Measurements from ENCODE around the gene FAM89A.

Gene FAM89A

DNA sequence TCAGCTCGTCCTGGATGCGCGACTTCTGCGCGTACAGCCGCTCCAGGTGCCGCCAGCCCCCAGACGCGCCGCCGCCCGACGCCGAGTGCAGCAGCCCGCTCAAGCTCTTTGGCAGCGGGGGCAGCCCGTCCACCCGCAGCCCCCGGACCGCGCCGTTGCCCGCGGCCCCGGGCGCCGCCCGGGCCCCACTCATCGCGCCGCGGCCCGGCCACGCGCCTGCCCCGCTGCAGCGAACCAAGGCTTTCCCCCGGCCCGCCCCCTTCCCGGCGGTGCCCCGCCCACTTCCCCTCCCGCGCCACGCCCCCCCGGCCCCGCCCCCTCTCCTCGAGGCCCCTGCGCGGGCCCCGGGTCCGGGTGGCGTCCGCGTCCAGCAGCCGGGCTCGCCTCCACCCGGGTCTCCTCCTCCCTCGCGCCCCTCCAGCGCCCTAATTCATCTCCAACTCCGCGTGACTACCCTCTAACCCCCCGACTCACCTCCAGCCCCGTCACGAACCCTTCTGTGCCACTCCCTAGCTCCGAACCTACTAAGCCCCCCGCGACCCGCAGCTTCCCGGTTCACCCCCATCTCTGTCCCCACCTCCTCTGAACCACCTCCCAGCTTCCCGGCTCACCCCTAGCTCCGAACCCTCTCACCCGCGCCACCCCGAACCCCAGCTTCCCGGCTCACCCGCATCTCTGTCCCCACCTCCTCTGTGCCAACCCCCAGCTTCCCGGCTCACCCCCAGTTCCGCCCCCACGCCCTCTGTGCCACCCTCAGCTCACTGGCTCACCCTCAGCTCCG, at the start of gene FAM89A:
Gene FAM89A, minus strand, starts transcription at position 236 of the 781 bp plus-strand sequence. Its CDS starts 43 bp downstream, at position 193.
- DNase-seq = peak; percentile 41 to 52

DNA sequence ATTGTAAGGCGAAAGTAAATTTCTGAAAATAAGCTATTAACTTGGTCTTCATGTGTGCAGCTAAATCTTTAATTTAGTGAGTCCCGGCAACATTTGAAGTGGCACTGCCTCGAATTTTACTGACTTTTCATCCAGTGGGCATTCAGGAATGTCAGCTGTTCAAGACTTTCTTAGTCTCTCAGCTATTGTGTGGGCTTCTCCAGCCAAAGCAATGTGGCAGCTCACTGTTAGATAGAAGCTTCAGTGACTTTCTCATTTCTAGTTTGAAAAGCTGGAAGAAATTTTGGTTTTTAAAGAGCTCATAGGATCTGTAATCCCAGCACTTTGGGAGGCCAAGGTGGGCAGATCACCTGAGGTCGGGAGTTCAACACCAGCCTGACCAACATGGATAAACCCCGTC, 44.3 kb upstream of the FAM89A start:
- DNase-seq = no peak

DNA sequence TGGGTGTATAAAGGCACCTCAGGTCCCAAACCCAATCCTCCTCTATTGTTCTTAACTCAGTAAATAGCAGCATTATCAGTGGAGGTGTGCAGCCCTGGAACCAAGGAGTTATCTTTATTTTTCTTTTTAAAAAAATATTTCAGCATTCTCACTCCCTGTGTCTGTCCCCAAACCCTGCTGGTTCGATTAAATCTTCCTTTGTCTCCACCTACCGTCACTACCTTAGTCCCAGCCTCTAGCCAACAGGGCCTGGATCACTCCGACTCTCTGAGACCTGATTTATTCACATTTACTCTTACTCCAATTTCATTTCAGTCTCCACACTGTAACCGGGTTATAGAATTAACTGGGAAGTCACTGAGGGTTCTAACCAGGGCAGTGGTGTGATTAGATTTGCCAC, 39.1 kb upstream of the FAM89A start:
- no peak for DNase-seq

DNA sequence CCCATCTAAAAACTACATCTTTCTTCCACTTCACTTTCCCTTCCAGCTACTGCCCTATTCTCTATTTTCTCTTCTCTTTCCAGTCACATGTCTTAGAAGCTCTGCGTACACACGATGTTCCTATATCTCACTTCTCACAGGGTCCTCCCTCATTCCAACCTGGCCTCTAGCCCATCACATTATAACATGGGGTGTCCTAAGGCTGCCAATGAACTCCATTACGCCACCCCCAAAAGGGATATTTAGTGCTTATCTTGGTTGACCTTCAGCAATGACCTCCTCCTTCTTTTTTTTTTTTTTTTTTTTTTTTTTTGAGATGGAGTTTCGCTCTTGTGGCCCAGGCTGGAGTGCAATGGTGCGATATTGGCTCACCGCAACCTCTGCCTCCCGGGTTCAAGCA, 38.2 kb upstream of the FAM89A start:
- no peak for DNase-seq

DNA sequence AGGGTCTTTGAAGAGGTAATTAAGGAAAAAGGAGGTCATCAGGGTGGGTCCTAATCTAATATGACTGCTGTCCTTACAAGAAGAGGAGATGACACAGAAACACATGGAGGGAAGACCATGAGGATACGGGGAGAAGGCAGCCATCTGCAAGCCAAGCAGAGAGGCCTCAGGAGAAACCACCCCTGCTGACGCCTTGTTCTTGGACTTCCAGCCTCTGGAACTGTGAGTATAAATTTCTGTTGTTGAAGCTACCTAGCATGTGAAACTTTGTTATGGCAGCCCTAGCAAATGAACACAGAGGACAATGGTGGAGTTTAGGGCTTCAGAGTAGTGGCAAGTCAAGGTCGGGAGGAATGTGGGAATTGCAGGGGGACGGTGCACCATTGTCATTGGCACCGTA, 36.7 kb upstream of the FAM89A start:
- no peak for DNase-seq

DNA sequence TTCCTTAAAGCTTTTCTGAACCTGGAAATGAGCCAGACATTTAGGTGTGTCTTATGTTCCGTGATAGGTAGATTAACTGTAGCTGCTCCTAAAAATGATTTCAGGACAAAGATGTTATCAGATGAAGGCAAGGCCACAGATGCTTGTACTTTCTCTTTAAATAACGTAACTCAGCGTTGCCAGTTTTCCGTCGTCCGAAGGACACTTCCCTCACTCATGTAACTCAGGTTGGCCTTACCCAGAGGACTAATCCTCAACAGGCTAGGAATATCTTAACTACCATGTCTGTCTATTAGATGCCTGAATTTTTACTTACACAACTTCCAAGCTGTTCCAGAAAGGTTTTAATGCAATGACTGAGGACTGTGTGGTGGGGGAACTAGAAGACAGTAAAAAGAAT, 35.4 kb upstream of the FAM89A start:
- no peak for DNase-seq

DNA sequence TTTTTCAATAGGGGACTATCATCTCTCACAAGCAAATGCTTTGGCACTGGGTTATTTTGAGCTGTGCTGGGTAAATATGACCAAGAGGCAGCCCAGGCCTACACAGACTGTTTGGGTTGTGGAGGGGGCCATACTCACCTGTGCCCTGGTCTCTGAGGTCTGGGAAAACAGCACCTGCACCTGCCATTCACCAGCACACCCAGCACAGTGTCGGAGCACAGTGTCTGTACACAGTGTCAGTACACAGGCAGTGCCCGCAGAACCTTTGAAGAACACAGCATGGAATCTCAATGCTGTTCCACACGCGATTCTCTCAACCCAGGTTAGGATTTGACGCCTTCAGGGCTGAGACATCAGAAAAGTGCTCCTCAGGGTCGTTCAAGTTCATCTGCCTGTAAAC, 35.0 kb upstream of the FAM89A start:
- DNase-seq = no peak

DNA sequence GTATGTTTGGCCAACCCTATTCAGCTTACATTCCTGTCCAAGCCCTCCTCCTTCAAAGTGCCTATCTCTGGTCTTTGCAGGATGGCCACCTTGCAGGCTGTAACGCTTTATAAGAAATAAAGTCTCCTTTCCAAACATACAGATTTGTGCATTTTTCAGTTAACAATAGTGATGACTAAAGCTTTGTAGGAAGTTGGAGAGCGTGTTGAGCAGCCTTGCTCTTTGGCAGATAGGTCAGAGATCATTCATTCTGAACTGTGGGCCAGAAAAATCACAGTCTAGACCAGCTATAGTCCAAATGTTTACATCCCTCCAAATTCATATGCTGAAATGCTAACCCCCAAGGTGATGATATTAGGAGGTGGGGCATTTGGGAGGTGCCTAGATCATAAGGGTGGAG, 34.0 kb upstream of the FAM89A start:
- DNase-seq = no peak

DNA sequence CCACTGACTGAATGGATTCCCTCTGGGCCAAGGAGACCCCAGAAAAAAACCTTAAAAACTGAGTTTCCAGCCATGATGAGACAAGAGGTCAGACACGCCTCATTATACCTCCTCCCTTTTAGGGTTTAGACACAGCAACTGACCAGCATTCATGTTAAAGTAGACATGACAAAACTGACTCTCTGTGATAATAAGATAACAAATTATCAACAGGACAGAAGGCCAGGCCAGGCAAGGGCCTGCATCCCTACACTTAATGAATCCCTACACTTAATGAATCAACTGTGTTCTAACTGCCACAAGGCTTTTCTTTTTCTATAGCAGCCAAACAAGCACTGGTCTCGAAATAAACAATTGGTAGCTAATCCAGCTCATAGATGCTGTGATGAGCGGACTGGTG, 33.3 kb upstream of the FAM89A start:
- DNase-seq = no peak

DNA sequence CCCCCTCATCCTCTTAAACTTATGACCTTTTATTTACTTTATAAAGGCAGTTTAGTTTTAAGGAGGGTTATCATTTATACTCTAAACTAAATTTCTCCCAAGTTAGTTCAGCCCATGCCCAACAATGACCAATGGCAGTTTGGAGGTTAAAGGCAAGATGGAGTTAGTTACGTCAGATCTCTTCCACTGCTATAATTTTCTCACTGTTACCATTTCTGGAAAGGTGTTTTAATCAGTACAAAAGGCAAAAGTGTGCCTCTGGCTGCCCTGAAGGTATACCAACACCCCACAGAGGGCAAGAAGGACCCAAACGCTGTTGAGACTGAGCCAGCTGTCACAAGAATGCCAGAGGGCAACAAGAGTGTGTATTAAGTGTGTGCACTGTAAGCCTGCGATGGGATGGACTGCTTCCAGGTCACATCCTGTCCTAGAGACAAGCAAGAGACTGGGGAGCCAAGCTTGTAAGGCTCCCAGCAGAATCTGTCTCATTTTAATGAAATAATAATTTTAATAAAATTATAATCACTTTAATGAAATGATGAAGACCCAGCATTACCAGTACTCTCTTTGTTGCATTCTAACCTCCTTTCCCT, 32.5 kb upstream of the FAM89A start:
- DNase-seq = no peak

DNA sequence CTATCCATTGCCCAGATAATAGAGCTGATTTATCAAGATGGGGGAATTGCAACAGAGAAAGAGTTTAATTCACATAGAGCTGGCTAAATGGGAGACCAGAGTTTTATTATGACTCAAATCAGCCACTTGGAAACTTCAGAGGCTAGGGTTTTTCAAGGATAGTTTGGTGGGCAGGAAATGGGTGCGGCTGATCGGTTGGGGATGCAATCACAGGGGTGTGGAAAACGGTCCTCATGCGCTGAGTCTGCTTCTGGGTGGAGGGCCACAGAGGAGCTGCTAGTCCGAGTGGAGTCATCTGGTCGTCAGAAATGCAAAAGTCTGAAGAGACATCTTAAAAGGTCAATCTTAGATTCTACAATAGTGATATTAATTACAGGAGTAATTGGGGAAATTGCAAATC, 32.0 kb upstream of the FAM89A start:
- no peak for DNase-seq

DNA sequence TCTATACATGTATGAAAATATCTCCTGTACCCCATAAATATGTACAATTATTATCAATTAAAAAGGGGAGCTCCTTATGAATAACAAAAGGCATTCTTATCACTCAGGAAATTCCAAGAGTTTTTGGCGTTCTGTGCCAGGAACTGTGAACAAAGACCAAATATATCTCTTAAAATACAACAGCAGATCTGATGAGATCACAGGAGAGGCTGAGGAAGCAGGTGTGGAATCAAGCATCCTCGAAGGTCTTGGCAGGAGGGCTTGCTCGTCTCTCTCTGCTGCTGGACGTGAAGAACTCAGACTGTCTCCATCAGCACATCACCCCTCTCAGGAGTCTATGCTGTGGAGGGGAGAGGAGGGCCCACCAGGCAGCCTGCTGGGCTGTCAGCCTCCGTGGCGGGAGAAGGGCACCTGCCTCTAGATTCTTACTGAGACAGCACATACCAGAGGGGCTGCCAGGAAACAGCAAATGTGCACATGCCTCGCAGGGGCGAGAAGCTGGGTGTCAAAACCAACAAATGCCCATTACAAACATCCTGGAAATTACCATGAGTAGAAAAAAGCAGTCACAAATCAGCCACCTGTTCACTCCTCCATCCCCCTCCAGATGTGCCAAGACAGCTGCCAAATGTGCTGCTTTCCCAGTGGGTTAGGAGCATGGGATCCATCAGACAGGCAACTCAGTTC, 30.8 kb upstream of the FAM89A start:
- no peak for DNase-seq

DNA sequence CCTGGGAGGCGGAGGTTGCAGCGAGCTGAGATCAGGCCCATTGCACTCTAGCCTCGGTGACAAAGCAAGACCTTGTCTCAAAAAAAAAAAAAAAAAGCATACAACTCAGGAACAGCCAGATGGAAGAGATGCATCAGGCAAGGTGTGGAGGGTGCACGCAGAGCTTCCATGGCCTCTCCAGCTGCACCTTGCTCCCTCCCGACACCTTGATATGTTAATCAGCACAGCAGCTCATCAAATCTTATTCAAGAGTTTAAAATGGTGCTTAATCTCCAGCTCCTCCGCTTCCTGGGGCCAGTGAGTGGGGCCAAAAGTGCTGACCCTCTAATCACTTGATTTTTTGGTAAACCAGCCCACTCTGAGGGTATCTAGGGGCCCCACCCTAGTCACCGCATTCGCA, 29.3 kb upstream of the FAM89A start:
- DNase-seq = no peak

DNA sequence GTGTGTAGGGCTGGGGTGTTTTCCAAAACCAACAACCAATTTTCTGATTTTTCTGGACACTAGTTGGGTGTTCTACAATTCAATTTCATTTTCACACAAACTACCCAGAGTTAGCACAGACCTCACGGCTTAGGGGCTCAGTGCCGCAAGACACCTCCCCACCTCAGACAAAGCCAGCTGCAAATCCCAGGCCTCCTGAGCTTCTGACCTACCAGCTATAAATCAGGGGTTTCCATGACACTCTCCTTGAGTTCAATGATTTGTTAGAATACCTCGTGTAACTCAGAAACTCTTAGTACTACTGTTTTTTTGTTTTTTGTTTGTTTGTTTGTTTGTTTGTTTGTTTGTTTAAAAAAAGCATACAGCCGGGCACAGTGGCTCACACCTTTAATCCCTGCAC, 28.7 kb upstream of the FAM89A start:
- no peak for DNase-seq

DNA sequence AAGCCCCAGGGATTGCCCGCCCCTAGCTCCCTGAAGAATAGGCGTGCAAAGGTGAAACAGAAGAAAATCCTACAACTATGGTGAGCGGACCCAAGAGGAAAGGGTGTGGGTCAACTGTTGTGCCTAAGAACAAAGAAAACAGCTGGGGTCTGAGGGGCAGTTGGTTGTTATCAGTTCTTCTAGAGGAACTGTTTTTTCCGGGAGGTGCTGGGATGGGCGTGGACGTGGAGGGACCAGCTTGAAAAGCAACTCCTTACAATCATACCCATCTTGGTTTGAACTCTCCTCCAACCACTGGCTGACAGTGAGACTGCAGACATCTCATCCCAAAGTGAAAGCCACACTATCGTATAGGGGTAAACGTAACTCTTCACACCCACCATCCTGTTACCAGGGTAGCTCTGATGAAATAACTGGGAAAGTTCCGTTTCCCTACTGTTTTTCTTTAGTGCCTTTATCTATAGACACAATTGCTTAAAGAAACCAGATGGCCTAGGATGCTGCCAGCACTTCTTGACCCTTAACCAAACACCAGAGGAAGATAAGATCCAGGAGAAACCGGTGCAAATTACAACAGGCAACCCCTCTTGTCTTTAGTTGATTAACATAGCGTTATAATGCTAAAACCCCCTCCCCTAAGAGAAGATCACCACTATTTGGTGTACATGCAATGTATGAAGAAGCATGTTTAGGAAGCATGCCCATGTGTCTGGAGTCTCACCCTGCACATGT, 25.6 kb upstream of the FAM89A start:
- DNase-seq = no peak

DNA sequence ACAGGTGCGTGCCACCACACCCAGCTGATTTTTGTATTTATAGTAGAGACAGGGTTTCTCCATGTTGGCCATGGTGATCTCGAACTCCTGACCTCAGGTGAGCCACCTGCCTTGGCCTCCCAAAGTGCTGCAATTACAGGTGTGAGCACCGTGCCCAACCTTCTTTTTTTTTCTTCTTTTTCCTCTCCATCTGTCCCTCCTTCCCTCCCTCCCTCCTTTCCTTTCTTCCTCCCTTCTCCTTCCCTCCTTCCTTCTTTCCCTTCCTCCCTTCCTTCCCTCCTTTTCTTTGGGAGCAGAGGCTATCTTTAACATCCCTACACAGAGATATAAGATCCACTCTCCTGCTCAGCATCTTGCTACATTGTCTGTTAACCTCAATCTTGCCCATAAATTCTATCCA, 24.4 kb upstream of the FAM89A start:
- no peak for DNase-seq

DNA sequence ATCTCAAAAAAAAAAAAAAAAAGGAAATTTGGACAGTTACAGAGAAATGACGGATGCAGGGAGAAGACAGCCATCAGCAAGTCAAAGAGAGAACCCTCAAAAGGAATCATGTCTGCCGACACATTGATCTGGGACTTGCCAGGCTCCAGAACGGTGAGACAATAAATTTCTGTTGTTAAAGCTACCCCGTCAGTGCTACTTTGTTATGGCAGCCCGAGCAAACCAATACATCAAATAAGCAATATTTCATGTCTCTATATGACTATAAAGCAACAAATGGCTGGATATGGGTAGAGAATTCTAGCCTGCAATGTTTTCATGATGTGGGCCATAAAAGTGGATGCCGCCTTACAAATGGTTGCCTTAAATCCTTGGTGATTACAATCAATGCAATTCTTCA, 23.3 kb upstream of the FAM89A start:
- DNase-seq = no peak

DNA sequence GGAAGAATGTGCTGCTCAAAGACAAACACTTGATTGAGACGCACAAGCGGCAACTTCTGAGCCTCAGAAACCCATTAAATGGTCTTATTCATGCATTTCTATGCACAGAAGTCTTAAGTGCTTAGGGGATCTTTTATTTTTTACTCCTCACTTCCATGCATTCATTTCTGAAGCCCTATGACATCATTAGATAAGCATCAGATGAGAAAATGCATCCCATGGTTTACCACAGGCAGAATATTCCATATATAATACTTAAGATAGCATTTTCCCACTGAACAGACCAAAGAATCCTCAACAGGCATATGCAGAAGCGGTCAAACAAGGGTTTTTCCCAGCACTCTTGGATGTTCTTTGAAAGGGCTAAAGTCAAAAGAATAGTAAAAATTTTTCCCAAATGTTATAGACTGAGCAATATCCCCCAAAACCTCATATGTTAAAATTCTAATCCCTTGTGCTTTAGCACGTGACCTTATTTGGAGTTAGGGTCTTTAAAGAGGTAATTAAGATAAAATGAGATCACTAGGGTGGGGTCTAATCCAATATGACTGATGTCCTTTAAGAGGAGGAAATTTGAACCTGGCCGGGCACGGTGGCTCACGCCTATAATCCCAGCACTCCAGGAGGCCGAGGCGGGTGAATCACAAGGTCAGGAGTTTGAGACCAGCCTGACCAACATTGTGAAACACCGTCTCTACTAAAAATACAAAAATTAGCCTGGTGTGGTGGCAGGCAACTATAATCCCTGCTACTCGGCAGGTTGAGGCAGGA, 22.6 kb upstream of the FAM89A start:
- DNase-seq = no peak

DNA sequence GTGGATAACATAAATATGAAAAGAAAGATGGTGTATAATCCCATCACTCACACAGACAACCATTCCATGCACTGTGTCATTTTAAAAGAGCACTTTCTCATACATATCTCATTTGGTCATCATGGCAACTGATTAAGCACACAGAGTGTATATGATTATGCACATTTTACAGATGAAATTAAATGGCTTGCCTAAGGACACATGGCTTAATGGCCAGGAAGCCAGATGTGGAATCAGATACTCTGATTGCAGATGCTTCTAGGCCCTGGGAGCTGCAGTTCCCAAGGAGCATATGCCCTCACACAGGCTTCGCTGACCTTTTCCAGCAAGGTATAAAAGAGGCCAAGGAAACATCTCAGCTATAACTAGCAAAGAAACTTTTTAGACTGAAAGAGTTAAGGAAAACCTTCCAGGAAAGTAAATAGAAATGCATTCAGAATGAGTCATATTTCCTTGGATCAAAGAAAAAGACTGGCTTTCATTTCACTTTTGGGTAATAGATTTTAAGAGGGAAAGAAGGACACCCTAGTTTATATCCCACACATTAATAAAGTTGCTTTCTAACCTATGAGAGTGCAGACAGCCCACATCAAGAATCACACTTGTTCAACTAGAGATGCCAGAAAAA, 19.6 kb upstream of the FAM89A start:
- DNase-seq = no peak

DNA sequence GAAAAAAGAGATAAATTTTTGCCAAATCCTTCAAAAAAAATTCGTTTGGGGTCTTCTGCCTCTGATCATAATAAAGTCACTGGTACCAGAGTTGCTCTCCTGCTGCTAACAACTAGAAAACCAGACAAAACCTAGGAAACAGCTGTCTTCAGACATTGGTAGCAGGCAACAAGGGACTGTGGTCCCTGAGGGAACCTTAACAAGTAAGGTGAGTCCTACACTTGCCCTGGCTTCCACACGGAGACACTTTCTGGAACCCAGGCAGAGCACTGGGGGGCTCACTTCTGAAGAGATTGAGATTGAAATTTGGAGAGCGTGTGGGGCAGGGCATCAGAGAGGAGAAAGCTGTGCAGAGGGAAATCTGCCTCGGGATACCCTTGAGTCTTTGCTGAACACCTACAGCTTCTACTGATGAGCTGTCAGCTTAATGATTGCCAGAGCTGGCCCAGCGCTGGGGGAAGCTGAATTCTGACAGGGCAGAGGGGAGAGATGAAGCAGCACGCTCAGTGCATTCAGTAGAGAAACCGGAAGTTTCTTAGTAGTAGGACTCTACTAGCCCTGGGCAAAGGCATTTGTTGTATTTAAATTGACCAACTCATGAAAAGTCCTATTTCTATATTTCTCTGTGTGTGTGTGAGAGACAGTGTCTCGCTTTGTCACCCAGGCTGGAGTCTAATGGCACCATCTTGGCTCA, 18.5 kb upstream of the FAM89A start:
- DNase-seq = no peak

DNA sequence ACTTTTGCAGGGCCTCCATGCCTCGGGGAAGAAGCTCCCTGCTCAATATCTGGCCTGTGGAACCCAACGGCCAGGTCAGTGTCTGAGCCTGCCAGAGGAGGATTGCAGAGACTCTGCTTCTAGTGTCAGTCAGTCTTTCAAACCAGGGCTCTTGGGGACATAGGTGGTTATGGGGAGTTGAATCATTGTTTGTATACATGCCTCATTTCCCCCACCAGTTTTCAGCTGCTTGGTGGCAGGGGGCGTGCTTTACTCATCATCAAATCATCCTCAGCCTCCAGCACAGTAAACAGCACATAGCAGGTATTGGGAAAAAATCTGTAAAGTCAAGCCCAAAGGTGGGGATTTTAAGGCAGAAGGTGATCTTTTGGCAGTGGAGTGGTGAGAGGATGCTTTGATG, 17.4 kb upstream of the FAM89A start:
- DNase-seq = no peak

DNA sequence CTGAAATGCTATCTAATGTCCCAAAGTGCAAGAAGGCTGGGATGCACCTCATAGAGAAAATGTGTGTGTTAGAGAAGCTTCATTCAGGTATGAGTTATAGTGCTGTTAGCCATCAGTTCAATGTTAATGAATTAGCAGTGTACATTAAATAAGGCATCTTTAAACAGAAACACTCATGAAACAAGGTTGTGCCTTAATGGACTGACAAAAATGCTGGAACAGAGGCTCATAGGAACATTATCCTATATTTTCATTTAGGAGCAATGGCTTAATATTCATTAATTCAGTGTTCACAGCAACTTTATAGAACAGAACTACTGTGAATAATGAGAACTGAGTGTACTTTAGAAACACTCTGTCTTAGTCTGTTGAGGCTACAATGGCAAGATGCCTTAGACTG, 15.2 kb upstream of the FAM89A start:
- no peak for DNase-seq

Measured in NCI-H2081 (cell line).